ENCODE results near the gene CCDC81. TPM values are rescaled to one million over a fixed set of nuclear protein-coding genes. Genes with fewer than 3 reads are reported as not detected.

The CCDC81 gene
- total and polyA plus RNA-seq, 2 of the 13 experiments (the other 11 are each of a cell fraction or from before 2014, with no cell fraction given) = 0.15 to 0.22 TPM

DNA sequence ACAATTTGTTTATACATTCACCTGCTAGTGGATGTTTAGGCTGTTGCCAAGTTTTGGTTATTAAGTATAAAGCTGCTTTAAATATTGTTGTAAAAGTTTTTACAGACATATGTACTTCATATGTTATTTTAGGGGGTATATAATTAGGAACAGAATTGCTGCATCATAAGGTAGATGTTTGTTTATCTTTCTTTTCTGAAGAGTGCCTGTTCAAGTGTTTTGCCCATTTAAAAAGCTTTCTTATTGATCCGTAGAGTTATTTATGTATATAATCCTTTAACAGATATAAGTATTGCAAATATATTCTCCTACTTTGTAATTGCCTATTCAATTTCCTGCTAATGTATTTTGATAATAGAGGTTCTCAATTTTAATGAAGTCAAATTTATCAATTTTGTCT, 11.3 kb upstream of the CCDC81 start:
- Histone ChIP-seq H3K4me2 (ENCODE audit: low read depth, low read length) (no peak overlapping the region), H3K9ac (ENCODE audit: insufficient read depth, low read depth, low read length) (no peak overlapping the region), H2AFZ (ENCODE audit: low read length) (no peak overlapping the region), H3K36me3 (replicated peaks in 1 of 2; ENCODE audit: control insufficient read depth in 1 of 2, insufficient read depth in 2 of 2, low read length in 2 of 2) (no peaks in the 10 kb centered on the region), H3K27me3 (ENCODE audit: control insufficient read depth in 1 of 2, insufficient read depth in 2 of 2, low read length in 2 of 2) (no peaks in the 10 kb centered on the region), H3K9me3 (ENCODE audit: low read length) (no peaks in the 10 kb centered on the region), H3K4me3 (replicated peaks in 1 of 3; ENCODE audit: insufficient read depth in 1 of 3, low read depth in 2 of 3, low read length in 3 of 3) (no peak overlapping the region), H3K4me1 (ENCODE audit: insufficient read depth, low read length) (no peaks in the 10 kb centered on the region), H4K20me1 (ENCODE audit: insufficient read depth, low read length) (no peaks in the 10 kb centered on the region), H3K27ac (ENCODE audit: extremely low read length, insufficient read depth, low read length) (no peak overlapping the region), H3K79me2 (ENCODE audit: insufficient read depth, low read length) (no peaks in the 10 kb centered on the region)
- in situ Hi-C loops (cut with HindIII; ENCODE audit: extremely low pct_ligation_motif_present, low pct_unique_long_range_greater_than_20kb) = loop anchor here (25.0 kb wide), 1 partner anchor 449 kb away; the partner anchor contains the start of gene PRSS23
- FAIRE-seq (no peak), DNase-seq (ENCODE audit: low spot score) (no peak), ATAC-seq (no peak)
- ChIA-PET CTCF (ENCODE audit: low intra/inter-chr PET ratio, low total read pairs) (no interaction called here), POLR2A (no interaction called here)
- TF ChIP-seq MAFF (IDR thresholded peaks at IDR 0.05; ENCODE audit: low read depth, low read length) (no peak), ZBTB7B (CRISPR knock-in tag; IDR thresholded peaks at IDR 0.05) (no peak), MBNL3 (CRISPR knock-in tag; conservative IDR thresholded peaks at IDR 0.05) (no peak)
- no TSS peak for BruUV-seq (replicated peaks)
- intact Hi-C loops (cut with micrococcal nuclease; ENCODE audit: unreplicated experiment) = no loop called here
- 17% methylated on average over 1 of the region's 1 CpG for WGBS (ENCODE audit: low lambda C conversion rate)

DNA sequence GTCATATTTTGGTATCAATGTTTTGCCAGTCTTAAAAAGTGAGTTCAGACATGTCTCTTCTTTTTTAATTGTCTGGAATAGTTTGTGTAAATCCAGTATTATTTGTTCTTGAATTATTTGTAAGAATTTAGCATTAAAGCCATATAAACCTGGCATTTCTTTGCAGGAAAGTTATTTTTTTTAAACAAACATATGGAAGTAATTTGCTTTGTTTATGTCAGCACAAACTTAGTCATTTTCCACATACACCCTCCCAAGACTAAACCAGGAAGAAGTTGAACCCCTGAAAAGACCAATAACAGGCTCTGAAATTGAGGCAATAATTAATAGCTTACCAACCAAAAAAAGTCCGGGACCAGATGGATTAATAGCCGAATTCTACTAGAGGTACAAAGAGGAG, 9.1 kb upstream of the CCDC81 start:
- no peak overlapping the region for H3K27ac ChIP-seq (ENCODE audit: extremely low read length, insufficient read depth, low read length)
- DNase-seq (ENCODE audit: low spot score) = no peak
- no peak overlapping the region for H3K9ac ChIP-seq (ENCODE audit: insufficient read depth, low read depth, low read length)
- WGBS (ENCODE audit: low lambda C conversion rate) = 0% methylated on average over 2 of the region's 2 CpGs
- no peak for ATAC-seq
- TF ChIP-seq HIVEP1 (CRISPR knock-in tag; IDR thresholded peaks at IDR 0.05) = no peak
- TF ChIP-seq ZNF546 (CRISPR knock-in tag; conservative IDR thresholded peaks at IDR 0.05) = no peak
- no peak for TF ChIP-seq ZNF143 (CRISPR knock-in tag; IDR thresholded peaks at IDR 0.05)
- TF ChIP-seq MAFF (IDR thresholded peaks at IDR 0.05; ENCODE audit: low read depth, low read length) = no peak
- TF ChIP-seq, protein P1, sequence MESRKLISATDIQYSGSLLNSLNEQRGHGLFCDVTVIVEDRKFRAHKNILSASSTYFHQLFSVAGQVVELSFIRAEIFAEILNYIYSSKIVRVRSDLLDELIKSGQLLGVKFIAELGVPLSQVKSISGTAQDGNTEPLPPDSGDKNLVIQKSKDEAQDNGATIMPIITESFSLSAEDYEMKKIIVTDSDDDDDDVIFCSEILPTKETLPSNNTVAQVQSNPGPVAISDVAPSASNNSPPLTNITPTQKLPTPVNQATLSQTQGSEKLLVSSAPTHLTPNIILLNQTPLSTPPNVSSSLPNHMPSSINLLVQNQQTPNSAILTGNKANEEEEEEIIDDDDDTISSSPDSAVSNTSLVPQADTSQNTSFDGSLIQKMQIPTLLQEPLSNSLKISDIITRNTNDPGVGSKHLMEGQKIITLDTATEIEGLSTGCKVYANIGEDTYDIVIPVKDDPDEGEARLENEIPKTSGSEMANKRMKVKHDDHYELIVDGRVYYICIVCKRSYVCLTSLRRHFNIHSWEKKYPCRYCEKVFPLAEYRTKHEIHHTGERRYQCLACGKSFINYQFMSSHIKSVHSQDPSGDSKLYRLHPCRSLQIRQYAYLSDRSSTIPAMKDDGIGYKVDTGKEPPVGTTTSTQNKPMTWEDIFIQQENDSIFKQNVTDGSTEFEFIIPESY (CRISPR knock-in tag; IDR thresholded peaks at IDR 0.05) = no peak
- no peak for TF ChIP-seq ZFX (CRISPR knock-in tag; IDR thresholded peaks at IDR 0.05; ENCODE audit: low read depth)
- TF ChIP-seq MAZ (IDR thresholded peaks at IDR 0.05; ENCODE audit: borderline replicate concordance, low read depth, low read length) = no peak
- no peak for TF ChIP-seq MAZ (CRISPR knock-in tag; IDR thresholded peaks at IDR 0.05; ENCODE audit: low read depth)
- TF ChIP-seq ZFP36 (IDR thresholded peaks at IDR 0.05; ENCODE audit: borderline replicate concordance, low read depth, low read length, partially characterized antibody) = no peak
- TF ChIP-seq RCOR2 (CRISPR knock-in tag; IDR thresholded peaks at IDR 0.05) = no peak
- TF ChIP-seq FOXO1 (CRISPR knock-in tag; IDR thresholded peaks at IDR 0.05) = no peak
- TF ChIP-seq MZF1 (CRISPR knock-in tag; IDR thresholded peaks at IDR 0.05; ENCODE audit: borderline replicate concordance) = no peak
- TF ChIP-seq SIX1 (CRISPR knock-in tag; IDR thresholded peaks at IDR 0.05; ENCODE audit: borderline replicate concordance) = no peak
- TF ChIP-seq DMAP1 (CRISPR knock-in tag; IDR thresholded peaks at IDR 0.05) = no peak
- CTCF ChIA-PET (ENCODE audit: low intra/inter-chr PET ratio, low total read pairs) = no interaction called here
- H3K36me3 ChIP-seq (replicated peaks in 1 of 2; ENCODE audit: control insufficient read depth in 1 of 2, insufficient read depth in 2 of 2, low read length in 2 of 2) = no peaks in the 10 kb centered on the region
- H3K4me3 ChIP-seq (replicated peaks in 1 of 3; ENCODE audit: insufficient read depth in 1 of 3, low read depth in 2 of 3, low read length in 3 of 3) = no peak overlapping the region
- no peak for FAIRE-seq
- no peak overlapping the region for H2AFZ ChIP-seq (ENCODE audit: low read length)
- H3K4me1 ChIP-seq (ENCODE audit: insufficient read depth, low read length) = no peaks in the 10 kb centered on the region
- no peak overlapping the region for H3K4me2 ChIP-seq (ENCODE audit: low read depth, low read length)
- in situ Hi-C loops (cut with HindIII; ENCODE audit: extremely low pct_ligation_motif_present, low pct_unique_long_range_greater_than_20kb) (loop anchor here (25.0 kb wide), 1 partner anchor 447 kb away; the partner anchor contains the start of gene PRSS23), intact Hi-C loops (cut with micrococcal nuclease; ENCODE audit: unreplicated experiment) (no loop called here)
- H3K9me3 ChIP-seq (ENCODE audit: low read length) = no peaks in the 10 kb centered on the region
- H3K79me2 ChIP-seq (ENCODE audit: insufficient read depth, low read length) = no peaks in the 10 kb centered on the region
- BruUV-seq (replicated peaks) = no TSS peak
- no peaks in the 10 kb centered on the region for H4K20me1 ChIP-seq (ENCODE audit: insufficient read depth, low read length)
- POLR2A ChIA-PET = no interaction called here
- no peaks in the 10 kb centered on the region for H3K27me3 ChIP-seq (ENCODE audit: control insufficient read depth in 1 of 2, insufficient read depth in 2 of 2, low read length in 2 of 2)
